HG03558 (cell line): ENCODE measurements around the gene CMTM4.
"Not testable (repeated sequence)": the region's sequence is repeated elsewhere in the genome, so short reads cannot be mapped to it uniquely, and the experiment has no call there.

Experiments
- ATAC-seq: cut with Tn5 transposase; IDR thresholded peaks from one replicate; pipeline ENCODE4 v1.9.1; 2021; ENCODE audit warnings: moderate number of reproducible peaks; ENCODE audit not compliant: unreplicated experiment; ENCODE audit errors: extremely low read depth

CMTM4 gene

GRCh38 chr16:66575060-66575459, 121.5 kb downstream of the CMTM4 start:
- ATAC-seq = no peak

- no peak for ATAC-seq
Measured at GRCh38 chr16:66574531-66574930, 122.0 kb downstream of the CMTM4 start.

- ATAC-seq = no peak
Measured at GRCh38 chr16:66574081-66574480, 122.5 kb downstream of the CMTM4 start.

- no peak for ATAC-seq
Measured at GRCh38 chr16:66572356-66572755, 124.2 kb downstream of the CMTM4 start.

GRCh38 chr16:66569827-66570405, 126.6 kb downstream of the CMTM4 start:
- ATAC-seq = no peak

- ATAC-seq = no peak
Measured at GRCh38 chr16:66569131-66569530, 127.4 kb downstream of the CMTM4 start.

GRCh38 chr16:66568355-66568754, 128.2 kb downstream of the CMTM4 start:
- ATAC-seq = no peak

GRCh38 chr16:66567270-66567669, 129.3 kb downstream of the CMTM4 start:
- ATAC-seq = not testable (repeated sequence)

- no peak for ATAC-seq
Measured at GRCh38 chr16:66566051-66566901, 130.3 kb downstream of the CMTM4 start, which contains the start of gene CMTM1. CMTM1 (plus strand) TSS chr16:66566439; CDS start chr16:66566514, 75 bp downstream.
